Hematopoietic multipotent progenitor cell (in vitro differentiated cells): ENCODE results near the gene HRCT1. TPM values are rescaled to one million over a fixed set of nuclear protein-coding genes. Genes with fewer than 3 reads are reported as not detected.
"Not testable (repeated sequence)": the region's sequence is repeated elsewhere in the genome, so short reads cannot be mapped to it uniquely, and the experiment has no call there.

Source experiments
- DNase-seq, 3 donors: peaks; one replicate each; pipeline ENCODE4 v3.0.0-alpha.2; 2011 to 2015; ENCODE audit warnings: low read depth in 2 of 3, low spot score in 2 of 3
- total RNA-seq: library from RNA; depleted of rRNA; stranded (reverse); fragments of >200 nt; gene quantifications from one replicate; pipeline ENCODE4 v1.2.3, GENCODE V29; 2012

HRCT1 gene
- total RNA-seq, 1 donor, result not detected

DNA sequence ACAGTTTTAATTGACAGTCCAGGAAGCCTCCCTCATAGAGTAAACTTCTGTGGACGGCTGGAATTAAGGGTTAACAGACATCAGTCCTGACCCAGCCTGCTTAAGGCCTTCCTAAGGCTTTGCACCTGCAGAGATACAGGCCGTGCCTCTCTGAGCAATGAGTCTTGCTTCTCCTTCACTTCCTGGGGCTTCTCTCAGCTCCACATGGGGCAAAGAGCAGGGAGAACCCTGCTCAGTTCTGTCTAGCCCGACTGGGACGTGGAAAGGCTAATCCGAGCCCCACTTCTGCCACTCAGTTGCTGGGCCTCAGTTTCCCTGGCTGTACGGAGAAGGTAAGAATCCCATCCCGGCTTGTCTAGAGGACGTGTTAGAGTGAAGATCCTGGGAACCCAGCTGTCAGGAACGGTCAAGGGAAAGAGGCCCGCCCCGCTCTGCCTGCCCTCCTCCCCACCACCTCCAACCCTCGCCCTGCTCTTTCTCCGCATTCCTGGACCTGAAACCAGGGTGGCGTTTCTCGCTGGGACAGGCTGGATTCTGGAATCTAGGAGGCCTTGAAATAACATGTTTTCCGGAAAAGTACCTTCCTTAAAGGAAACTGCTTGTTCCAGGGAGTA is 9.8 kb downstream of the HRCT1 start:
- DNase-seq, result no peak

DNA sequence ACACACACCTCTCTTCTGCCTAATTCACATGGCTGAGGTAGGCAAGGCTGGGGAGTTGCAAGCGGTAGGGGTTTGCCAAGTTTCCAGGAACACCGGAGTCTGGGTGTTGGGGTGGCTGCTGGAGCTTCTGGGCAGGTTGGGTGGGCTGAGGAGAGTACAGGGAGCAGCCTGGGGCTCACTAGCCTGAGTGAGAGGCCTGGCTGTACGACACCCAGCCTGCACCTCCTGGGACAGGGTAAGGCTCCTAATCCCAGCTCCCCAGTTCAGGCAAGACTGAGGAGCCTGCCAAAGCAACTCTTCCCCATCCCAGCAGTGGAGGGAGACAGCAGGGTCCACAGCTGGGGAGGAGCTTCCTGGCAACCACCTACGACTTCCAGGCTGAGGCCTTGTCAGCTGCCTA is 11.3 kb downstream of the HRCT1 start:
- DNase-seq, result no peak

- DNase-seq, result no peak
Observed at GRCh38 chr9:35918780-35919179, 12.8 kb downstream of the HRCT1 start.

DNA sequence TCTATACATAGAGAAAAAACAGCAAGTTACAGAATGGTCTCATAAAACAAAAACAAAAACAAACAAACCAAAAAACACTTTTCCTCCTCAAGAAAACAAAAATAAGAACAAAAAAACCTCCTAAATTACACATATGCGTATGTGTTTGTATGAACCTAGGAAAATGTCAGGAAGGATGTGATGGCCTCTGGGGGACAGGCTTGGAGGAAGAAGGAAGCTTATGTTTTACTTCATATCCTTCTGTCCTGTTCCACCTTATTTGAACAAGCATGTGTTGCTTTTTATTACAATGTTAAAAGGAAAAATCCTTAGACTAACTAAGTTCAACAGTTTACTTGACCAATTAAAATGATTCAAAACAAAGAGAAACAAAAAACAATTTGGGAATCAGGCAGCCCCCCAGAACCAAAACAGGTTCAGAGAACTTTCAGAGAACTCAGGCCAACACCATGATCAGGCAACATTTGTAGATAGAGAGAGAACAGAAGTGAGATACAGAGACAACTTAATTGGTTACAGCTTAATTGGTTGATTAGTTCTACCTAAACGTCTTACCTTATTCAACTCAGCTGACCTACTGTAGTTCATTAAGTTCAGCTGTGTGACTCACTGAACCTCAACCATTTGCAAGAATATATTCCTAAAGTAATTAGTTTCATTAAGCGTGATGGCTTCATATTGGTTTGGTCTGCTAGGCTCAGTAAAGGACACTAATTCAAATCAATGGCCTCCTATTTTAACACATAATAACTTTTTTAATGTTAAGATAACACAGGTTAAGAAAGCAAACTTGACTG is 13.4 kb downstream of the HRCT1 start:
- DNase-seq, result no peak

- peak in 1 of 3 donors; percentile 80 for DNase-seq
Observed at GRCh38 chr9:35920051-35920620, 14.1 kb downstream of the HRCT1 start.

DNA sequence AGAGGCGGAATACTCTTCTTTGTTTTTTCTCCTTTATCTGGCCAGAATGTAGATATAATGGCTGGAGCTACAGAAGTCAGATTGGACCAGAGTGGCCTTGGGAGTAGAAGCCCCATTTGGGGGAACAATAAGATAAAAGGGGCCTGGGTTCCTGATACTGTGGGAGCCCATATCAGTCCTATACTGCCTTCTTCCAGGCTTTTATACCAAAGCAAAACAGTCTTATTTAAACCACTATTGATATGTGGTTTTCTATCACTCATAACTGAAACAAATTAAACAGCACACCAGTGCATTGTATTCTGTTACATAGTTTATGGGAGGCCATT is 17.6 kb downstream of the HRCT1 start:
- DNase-seq, result no peak

DNA sequence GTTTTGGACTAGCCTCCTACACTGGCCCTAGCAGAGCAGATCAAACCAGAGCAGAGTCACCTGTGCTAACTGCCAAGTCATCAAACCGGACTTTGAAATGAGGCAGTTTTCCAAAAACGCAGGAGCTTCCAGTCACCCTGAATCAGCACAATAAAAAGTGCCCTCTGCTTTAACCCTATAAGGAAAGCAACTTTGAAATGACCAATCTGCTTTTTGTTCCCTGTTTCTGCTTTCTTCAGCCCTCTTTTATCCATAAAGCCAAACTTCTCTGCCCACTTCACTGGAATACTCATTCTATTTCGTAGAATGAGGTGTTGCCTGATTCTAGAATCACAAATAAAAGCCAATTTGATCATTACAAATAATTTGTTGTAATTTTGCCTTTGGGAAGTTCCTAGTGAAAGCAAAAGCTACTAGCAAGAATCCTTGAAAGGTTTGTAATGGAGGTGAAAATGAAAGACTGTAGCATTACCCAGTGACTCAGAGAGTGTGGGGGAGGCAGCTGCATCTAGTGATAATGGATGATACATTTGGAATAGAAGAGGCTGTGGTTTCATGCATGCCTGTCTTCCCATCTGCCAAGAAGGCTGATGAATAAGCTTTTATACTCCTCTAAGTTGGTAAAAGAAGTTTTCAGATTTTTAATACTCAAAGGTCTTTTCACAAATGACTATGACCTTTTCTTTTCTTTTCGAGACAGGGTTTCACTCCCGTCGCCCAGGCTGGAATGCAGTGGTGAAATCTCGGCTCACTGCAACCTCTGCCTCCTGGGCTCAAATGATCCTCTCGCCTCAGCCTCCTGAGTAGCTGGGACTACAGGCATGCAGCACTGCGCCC is 18.1 kb downstream of the HRCT1 start:
- DNase-seq, result peak in 2 of 3 donors; percentile 51 to 54

GRCh38 chr9:35928591-35929452 is 22.8 kb downstream of the HRCT1 start:
- DNase-seq, result no peak

DNA sequence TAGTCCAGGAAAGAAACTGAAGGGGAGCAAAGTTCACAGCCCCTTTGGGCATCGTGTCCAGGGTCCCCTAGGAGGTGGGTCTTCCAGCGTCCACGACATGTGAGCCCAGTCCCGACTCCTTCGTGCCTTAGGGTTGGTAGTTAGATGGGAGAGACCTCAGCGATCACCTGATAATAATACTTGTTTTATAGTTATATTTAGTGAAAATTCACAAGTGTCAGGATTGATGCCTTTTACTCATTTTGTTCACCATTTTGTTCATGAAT is 23.4 kb downstream of the HRCT1 start:
- DNase-seq, result no peak

DNA sequence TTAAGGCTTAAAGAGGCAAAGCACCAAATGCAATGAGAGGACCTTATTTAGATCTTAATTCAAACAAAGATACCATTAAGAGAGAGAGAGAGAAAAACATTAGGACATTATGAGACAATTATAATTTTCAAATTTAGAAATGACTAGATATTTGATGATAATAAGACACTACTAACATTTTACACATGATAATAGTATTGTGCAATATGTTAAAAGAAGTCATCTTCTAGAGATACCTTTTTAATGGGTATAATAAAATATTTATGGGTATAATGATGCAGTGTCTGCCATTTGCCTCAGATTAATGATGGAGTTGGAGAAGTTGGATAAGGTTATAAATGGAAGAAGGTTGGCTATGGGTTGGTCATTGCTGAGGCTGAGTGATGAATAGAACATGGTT is 24.5 kb downstream of the HRCT1 start:
- DNase-seq, result no peak

GRCh38 chr9:35930989-35931388 is 25.0 kb downstream of the HRCT1 start:
- no peak for DNase-seq

DNA sequence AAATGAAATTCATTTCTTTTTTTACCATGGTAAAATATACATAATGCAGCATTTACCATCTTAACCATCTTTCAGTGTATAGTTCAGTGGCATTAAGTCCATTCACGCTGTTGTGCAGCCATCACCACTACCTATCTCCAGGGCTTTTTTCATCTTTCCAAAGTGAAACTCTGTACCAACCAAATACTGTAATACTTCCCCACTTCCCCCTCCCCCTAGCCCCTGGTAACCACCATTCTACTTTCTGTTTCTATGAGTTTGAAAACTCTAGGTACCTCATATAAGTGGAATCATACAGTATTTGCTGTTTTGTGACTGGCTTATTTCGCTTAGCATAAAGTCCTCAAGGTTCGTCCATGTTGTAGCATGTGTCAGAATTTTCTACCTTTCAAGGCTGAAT is 26.7 kb downstream of the HRCT1 start:
- peak in 1 of 3 donors; percentile 59 for DNase-seq

DNA sequence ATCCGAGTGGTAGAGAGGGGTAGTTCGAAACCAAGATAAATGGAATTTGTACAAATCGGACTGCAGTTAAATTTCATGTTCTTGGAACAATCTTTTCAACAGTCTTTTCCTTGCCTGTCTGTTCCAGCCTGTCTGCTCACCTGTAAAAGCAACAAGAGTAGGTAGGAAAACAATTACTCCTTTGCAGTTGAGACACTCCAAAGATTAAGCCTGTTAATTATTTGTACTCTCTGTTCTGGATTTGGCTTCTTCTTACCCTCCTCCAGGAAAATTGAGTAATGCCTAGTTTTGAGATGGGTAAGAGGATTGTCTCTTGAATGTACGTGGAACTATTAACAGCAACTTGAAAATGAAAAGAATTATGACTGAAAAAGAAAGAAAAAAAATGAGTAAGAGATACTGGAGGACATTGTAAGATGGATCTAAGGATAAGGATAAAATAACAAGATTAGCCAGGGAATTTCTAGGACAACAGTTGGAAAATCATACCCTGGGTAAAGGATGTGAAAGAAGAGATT is 27.6 kb downstream of the HRCT1 start:
- no peak for DNase-seq

DNA sequence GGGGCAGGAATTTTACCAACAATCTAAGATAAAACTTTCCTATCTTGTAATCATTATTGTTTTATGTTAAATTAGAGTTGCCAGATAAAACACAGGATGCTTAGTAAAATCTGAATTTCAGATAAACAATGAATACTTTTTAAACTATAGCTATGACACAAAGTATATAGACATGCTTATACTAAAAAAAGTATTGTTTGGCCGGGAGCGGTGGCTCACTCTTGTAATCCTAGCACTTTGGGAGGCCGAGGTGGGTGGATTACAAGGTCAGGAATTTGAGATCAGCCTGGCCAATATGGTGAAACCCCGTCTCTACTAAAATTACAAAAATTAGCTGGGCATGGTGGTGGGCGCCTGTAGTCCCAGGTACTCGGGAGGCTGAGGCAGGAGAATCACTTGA is 28.1 kb downstream of the HRCT1 start:
- DNase-seq, result not testable (repeated sequence)

DNA sequence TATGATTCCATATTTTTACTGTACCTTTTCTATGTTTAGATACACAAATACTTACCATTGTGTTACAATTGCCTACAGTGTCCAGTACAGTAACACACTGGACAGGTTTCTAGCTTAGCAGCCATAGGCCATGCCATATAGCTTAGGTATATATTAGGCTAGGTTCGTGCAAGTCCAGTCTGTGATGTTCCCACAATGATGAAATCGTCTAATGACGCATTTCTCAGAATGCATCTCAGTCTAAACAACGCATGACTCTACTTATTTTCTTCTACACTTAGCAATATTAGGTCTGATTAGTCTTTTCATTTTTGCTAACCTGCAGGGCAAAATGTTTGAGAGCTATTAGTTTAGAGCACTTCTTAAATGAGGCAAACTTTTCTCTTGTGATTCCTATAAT is 29.3 kb downstream of the HRCT1 start:
- no peak for DNase-seq

- no peak for DNase-seq
Observed at GRCh38 chr9:35935755-35936509, 29.9 kb downstream of the HRCT1 start.

GRCh38 chr9:35937227-35937626 is 31.2 kb downstream of the HRCT1 start:
- peak in 1 of 3 donors; percentile 21 for DNase-seq

DNA sequence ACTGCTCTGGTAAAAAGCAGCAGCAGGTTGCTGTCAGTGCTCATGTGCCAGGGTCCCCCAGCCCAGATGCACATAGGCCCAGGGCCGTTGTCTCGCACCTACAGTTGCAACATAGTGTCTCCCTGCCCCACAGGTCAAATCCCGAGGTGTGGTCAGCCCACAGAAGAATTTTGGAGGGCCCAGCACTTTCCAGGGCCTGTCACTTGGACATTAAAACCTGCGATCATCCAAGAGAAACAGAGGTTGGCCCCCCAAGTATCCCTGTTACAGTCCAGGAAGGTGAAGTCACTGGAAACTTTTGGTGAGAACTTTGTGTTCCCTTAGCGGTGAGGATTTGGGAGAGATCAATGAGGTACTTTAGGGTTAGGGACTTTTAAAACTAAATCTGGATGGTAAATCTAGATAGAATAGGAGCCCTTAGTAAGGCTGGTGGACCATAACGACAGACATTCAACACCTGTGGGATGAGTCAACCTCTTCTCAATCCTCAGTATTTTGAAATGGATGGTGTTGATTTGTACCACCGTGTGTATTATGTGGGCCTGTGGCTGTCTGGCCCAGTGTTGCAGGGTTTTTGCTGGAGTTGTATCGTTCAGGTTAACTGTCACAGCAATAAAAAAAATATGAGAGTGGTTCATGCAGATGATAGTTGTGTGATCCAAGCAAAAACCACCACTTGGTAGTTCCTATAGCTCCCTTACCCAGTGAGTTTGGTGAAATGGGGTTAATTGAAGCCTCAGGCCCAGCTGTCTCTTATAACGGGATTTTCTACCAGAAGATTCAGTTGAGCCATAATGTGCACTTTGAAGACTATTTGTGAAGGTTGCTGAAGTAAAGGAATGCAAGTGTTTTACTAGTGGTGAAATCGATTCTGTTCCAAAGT is 32.7 kb downstream of the HRCT1 start:
- DNase-seq, result no peak
